Activated CD4-positive, alpha-beta memory T cell treated with anti-CD3 and anti-CD28 coated beads, Interleukin-2, amount 10 ng/mL, durations not matched to agents 7 days and 5 days (primary cell): Measurements from ENCODE around the gene PTH1R. TPM values are rescaled to one million over a fixed set of nuclear protein-coding genes. Genes with fewer than 3 reads are reported as not detected.

ENCODE experiments used
- CTCF ChIA-PET: fragments of 350-600 bp; sonication (Branson Sonifier 250); formaldehyde crosslinking; loops from one replicate; lab custom pipeline; 2021; ENCODE audit warnings: antibody characterized with exemption, inconsistent platforms; lab: Charles Lee
- POLR2A ChIA-PET: fragments of 350-600 bp; sonication (Branson Sonifier 250); formaldehyde crosslinking; loops from one replicate; lab custom pipeline; 2021; ENCODE audit warnings: antibody characterized with exemption; lab: Charles Lee
- DNase-seq: peaks from one replicate; pipeline ENCODE4 v3.0.0-alpha.2; 2020
- H3K27ac Mint-ChIP-seq: one replicate; pipeline ENCODE4 v1.8.0; 2021; ENCODE audit warnings: mild to moderate bottlenecking, mixed read lengths
- H3K27me3 Mint-ChIP-seq: one replicate; pipeline ENCODE4 v1.8.0; 2021; ENCODE audit warnings: mixed read lengths
- H3K36me3 Mint-ChIP-seq: one replicate; pipeline ENCODE4 v1.8.0; 2021; ENCODE audit warnings: low read depth, mixed read lengths
- H3K4me1 Mint-ChIP-seq: one replicate; pipeline ENCODE4 v1.8.0; 2021; ENCODE audit warnings: mixed read lengths
- H3K4me3 Mint-ChIP-seq: one replicate; pipeline ENCODE4 v1.8.0; 2021; ENCODE audit warnings: mild to moderate bottlenecking, mixed read lengths
- H3K9me3 Mint-ChIP-seq: one replicate; pipeline ENCODE4 v1.8.0; 2021; ENCODE audit warnings: mixed read lengths
- total RNA-seq, 2 experiments: library from RNA; stranded (reverse); gene quantifications; one replicate each; pipeline ENCODE4 v1.2.3, GENCODE V29; 2021

The PTH1R gene
- total RNA-seq: not detected

DNA sequence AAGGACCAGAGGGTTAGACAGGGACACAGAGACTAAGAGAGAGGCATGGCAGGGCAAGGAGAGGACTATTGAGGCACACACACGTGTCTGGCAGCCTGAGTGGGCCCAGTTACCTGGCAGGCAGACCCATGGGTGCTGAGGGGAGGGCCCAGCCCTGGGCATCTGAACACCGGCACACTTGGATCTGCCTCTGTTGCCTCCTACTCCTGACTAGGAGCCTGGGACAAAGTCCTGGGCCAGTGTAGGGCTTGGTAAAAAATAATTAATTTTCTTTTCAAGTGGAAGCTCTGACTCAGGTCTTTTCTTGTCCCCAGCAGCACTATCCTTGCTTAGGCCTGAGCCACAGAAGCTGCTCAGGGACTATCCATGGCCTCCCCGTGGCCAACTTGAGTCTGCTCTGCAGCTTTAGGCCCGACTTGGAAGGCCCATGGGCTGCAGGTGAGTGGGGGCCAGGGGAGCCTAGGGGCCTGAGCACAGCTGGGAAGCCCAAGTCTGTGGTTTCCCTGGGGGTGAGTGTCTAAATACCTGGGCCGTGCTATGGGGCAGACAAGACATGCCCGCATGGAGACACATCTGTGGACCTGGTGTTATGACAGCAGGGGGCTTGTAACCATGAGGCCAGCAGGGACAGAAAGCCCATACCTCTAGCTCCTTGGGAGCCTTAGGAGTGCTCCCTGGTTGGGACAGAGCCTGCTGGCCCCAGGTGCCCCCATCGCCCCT lies at the start of gene PTH1R:
PTH1R (plus strand) TSS at position 316 of the 720 bp plus-strand sequence. CDS start 5,839 bp downstream, outside the sequence.
- Mint-ChIP-seq H3K9me3 (no peaks in the 10 kb centered on the region), H3K4me3 (no peak within 1 kb of the TSS), H3K27ac (no peak within 1 kb of the TSS), H3K4me1 (peaks cover 8% of the 10 kb centered on the region), H3K27me3 (peaks cover 35% of the 10 kb centered on the region), H3K36me3 (no peaks in the 10 kb centered on the region)
- ChIA-PET POLR2A (no interaction called here), CTCF (no interaction called here)
- no peak for DNase-seq

DNA sequence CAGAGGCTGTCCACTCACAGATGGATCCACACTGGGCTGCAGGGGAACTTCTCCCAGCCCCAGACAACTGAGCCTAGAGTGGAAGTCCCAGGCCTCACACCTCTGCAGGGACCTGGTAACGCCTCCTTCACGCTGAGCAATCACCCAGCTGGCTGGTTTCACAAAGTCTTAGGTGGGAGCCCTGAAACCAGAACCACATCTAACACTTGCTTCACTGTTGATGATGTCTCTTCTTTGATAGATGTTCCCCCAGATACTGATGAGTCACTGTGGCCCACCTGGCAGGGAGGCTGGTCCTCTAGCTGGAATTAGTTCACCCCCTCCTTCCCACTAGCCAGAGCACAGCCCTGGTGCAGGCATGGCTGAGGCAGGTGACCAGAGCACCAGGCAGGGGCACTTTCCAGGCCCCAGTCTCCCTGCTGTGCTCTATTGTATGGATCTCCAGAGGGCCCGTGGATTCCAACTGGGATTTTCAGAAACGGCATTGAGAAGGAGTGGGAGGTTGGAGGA lies 47.8 kb upstream of the PTH1R start:
- ChIA-PET CTCF (no interaction called here), POLR2A (no interaction called here)
- Mint-ChIP-seq H3K9me3 (no peaks in the 10 kb centered on the region), H3K27me3 (peaks cover 5% of the 10 kb centered on the region), H3K4me1 (no peaks in the 10 kb centered on the region), H3K27ac (no peak overlapping the region), H3K36me3 (no peaks in the 10 kb centered on the region), H3K4me3 (no peak overlapping the region)
- DNase-seq: no peak

DNA sequence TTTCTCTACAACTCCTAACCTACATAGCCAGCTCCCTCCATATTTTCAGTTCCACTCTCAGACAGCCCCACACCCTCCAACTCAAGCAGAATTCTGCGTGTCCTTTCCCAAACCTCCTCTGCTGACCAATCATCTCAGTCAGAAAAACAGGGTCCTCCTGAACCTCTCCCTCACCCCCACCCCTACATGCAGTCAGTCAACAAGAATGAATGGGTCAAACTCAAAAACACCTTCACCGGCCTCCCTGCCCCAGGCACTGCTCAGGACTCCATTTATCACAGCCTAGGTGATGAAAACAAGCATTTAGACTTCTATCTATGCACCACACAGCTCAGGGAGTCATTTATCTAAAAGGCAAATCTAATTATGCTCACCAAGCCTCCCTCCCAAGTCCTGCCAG lies 46.7 kb upstream of the PTH1R start:
- Mint-ChIP-seq H3K27ac (no peak overlapping the region), H3K9me3 (no peaks in the 10 kb centered on the region)

DNA sequence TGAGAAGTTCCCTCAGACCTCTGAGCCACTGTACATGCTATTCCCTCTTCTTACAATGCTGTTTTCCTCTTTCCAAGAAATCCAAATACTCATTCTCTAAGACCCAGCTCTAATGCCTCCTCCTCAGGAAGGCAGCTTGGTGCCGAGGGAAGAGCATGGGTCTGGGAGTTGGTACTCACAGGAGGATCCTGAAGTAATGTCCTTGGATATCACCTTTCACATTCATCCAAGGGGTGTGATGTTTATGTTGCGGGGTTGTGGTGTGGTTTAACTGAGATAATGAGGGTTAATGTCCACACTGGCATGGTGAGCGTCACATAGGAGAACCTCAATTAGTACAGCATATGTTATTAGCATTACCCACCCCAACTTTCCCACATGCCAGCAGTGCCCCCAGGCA lies 46.2 kb upstream of the PTH1R start:
- ChIA-PET POLR2A (no interaction called here), CTCF (no interaction called here)
- DNase-seq: no peak
- Mint-ChIP-seq H3K4me1 (no peaks in the 10 kb centered on the region), H3K27ac (no peak overlapping the region), H3K36me3 (no peaks in the 10 kb centered on the region), H3K27me3 (peaks cover 3% of the 10 kb centered on the region), H3K4me3 (no peak overlapping the region), H3K9me3 (no peaks in the 10 kb centered on the region)

More for the DNA sequence above, 46.7 kb upstream of the PTH1R start:
- Mint-ChIP-seq H3K4me1 (no peaks in the 10 kb centered on the region), H3K27me3 (peaks cover 3% of the 10 kb centered on the region), H3K4me3 (no peak overlapping the region), H3K36me3 (no peaks in the 10 kb centered on the region)
- no peak for DNase-seq
- POLR2A ChIA-PET: no interaction called here
- CTCF ChIA-PET: no interaction called here

DNA sequence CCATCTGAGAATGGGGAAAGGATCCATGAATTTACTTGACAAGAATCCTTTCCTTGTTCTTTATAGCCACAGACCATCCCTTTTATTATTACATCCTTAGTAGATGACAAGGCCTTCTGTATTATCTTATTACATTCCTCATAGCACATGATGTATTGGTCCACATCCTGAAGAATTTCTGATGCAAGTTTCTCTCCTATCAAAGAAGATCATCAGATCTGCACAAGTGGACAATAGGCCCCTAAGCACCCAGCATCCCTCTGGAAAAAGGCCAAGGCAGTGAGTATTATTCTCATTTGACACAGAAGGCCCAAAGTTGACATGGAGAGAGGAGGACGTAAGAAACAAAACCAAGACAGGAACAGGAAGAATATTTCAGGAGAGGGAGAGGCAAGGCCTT lies 45.7 kb upstream of the PTH1R start:
- ChIA-PET CTCF (no interaction called here), POLR2A (no interaction called here)
- H3K36me3 Mint-ChIP-seq: no peaks in the 10 kb centered on the region
- DNase-seq: no peak
- H3K4me3 Mint-ChIP-seq: no peak overlapping the region
- no peaks in the 10 kb centered on the region for H3K27me3 Mint-ChIP-seq
- H3K4me1 Mint-ChIP-seq: no peaks in the 10 kb centered on the region
- no peaks in the 10 kb centered on the region for H3K9me3 Mint-ChIP-seq
- no peak overlapping the region for H3K27ac Mint-ChIP-seq

DNA sequence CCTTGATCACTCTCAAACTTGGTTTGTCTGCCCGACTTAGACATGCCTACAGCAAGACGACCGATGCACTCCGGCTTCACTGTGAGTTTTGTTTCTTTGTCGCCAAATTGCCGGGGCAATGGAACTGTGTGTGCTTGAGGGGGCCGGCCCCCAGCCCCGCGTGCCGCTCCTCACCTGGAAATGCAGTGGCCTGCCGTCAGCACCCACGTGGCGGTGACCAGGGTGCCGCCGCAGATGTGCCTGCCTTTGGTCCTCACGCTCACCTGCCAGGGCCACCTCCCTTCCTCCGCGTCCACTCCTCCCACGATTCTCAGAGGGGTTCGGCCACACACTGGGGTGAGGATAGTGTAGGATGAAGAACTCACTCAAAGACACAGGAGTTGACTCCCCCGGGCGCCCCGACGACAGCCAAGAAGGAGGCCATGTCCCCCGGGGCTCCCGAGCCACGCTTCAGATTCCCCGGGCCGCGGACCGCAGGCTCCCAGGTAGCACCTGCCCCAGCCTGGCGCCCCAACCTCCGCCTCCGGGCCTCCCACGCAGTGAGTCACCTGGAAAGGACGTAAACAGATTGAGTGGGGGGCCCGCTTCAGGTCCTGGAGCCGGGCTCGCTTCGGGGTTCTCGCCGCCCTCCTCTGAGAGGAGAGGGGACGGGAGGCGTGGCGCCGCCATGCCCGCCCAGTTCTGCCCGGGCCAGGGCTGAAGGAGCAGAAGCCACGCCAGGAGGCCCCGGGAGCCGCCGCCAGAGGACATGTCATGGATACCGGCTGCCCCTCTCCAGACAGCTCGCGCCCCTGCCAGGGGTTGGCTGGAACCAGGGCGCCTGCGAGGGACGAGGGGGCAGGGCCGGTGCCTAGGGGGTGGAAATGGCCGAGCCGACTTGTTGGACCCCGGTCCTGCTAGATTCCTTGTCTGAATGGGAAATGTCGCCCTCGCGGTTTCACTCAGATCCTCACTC lies 43.9 kb upstream of the PTH1R start:
- no peak for DNase-seq
- peaks cover 11% of the 10 kb centered on the region for H3K9me3 Mint-ChIP-seq
- no peaks in the 10 kb centered on the region for H3K4me1 Mint-ChIP-seq
- no peak overlapping the region for H3K4me3 Mint-ChIP-seq
- ChIA-PET POLR2A (no interaction called here), CTCF (no interaction called here)
- peaks cover 9% of the 10 kb centered on the region for H3K36me3 Mint-ChIP-seq
- peaks cover 11% of the 10 kb centered on the region for H3K27me3 Mint-ChIP-seq
- H3K27ac Mint-ChIP-seq: no peak overlapping the region

DNA sequence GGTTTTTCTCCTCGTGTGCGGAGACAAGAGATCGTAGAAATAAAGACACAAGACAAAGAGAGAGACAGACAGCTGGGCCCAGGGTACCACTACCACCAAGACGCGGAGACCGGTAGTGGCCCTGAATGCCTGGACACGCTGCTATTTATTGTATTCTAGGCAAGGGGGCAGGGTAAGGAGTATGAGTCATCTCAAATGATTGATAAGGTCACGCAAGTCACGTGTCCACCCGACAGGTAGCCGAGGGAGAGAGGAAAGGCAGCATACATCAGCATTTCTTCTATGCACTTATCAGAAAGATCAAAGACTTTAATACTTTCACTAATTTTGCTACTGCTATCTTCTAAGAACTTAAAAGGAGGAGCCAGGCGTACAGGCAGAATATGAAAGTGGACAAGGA lies 42.5 kb upstream of the PTH1R start:
- Mint-ChIP-seq H3K9me3 (peaks cover 16% of the 10 kb centered on the region), H3K27me3 (peaks cover 14% of the 10 kb centered on the region), H3K4me1 (no peaks in the 10 kb centered on the region), H3K27ac (no peak overlapping the region), H3K36me3 (peaks cover 15% of the 10 kb centered on the region), H3K4me3 (no peak overlapping the region)
- POLR2A ChIA-PET: no interaction called here
- no peak for DNase-seq
- CTCF ChIA-PET: interaction anchor here (1.0 kb wide), 1 partner anchor 10 kb away, joined by 4 read pairs; no protein-coding TSS in a partner anchor

DNA sequence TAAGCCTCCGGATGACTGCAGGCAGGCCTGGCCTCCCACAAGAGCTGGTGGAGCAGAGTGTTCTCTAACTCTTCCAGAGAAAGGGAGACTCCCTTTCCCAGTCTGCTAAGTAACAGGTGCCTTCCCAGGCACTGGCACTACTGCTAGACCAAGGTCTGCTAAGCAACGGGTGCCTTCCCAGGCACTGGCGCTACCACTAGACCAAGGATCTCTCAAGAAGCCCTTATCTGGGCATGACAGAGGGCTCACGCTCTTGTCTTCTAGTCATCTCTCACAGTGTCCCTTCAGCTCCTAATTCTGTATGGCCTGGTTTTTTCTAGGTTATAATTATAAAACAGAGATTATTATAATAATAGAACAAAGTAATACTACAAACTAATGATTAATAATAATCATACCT lies 42.0 kb upstream of the PTH1R start:
- Mint-ChIP-seq H3K9me3 (peaks cover 19% of the 10 kb centered on the region), H3K27ac (no peak overlapping the region), H3K27me3 (peaks cover 14% of the 10 kb centered on the region), H3K4me3 (no peak overlapping the region), H3K36me3 (peaks cover 15% of the 10 kb centered on the region), H3K4me1 (no peaks in the 10 kb centered on the region)
- ChIA-PET POLR2A (no interaction called here), CTCF (interaction anchor here (1.0 kb wide), 1 partner anchor 10 kb away, joined by 4 read pairs; no protein-coding TSS in a partner anchor)
- no peak for DNase-seq

DNA sequence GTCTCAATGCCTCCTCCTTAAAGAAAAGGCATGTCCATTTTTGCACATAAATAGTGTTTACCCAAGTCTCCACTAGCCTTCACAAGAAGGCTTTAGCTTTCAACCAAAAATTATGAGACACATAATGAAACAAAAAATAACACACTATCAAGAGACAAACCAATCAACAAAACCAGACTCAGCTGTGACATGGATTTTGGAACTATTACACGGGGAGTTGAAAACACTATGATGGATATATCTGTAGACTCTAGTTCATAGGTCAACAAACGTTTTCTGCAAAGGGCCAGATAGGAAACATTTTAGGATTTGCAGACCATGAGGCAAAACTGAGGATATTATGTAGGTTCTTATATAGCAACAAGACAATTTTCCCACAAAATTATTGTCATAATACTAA lies 39.2 kb upstream of the PTH1R start:
- no peaks in the 10 kb centered on the region for H3K4me1 Mint-ChIP-seq
- no peak overlapping the region for H3K27ac Mint-ChIP-seq
- DNase-seq: no peak
- H3K4me3 Mint-ChIP-seq: no peak overlapping the region
- ChIA-PET CTCF (no interaction called here), POLR2A (no interaction called here)
- H3K27me3 Mint-ChIP-seq: peaks cover 30% of the 10 kb centered on the region
- H3K36me3 Mint-ChIP-seq: peaks cover 20% of the 10 kb centered on the region
- peaks cover 30% of the 10 kb centered on the region for H3K9me3 Mint-ChIP-seq

DNA sequence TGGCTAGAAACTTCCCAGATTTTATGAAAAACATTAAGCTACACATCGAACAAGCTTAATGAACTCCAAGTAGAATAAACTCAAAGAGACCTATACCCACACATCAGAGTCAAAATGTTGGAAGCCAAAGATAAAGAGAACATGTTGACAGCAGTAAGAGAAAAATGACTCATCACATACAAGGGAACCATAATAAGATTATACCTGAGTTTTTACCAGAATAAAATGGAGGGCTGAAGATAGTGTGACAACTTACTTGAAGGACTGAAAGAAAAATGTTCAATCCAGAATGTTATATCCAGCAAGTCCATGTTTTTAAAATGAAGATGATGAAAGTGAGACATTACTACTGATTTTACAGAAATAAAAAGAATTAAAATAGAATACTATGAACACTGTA lies 37.0 kb upstream of the PTH1R start:
- peaks cover 6% of the 10 kb centered on the region for H3K4me1 Mint-ChIP-seq
- H3K27ac Mint-ChIP-seq: no peak overlapping the region
- no peak overlapping the region for H3K4me3 Mint-ChIP-seq
- H3K27me3 Mint-ChIP-seq: peaks cover 38% of the 10 kb centered on the region
- no peak for DNase-seq
- CTCF ChIA-PET: no interaction called here
- H3K36me3 Mint-ChIP-seq: peaks cover 20% of the 10 kb centered on the region
- H3K9me3 Mint-ChIP-seq: peaks cover 30% of the 10 kb centered on the region
- POLR2A ChIA-PET: no interaction called here

DNA sequence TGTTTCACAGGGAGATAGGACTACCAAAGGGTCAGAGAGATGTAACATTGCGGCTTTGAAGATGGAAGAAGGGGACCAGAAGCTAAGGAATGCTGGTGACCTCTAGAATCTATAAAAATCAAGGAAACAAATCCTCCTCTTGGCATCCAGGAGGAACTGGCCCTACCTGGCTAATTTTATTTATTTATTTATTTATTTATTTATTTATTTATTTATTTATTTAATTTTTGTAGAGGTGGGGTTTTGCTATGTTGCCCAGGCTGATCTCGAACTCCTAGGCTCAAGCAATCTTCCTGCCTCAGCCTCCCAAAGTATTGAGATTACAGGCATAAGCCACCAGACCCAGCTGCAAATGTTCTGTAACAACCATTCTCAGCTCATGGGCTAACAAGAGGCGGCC lies 34.0 kb upstream of the PTH1R start:
- peaks cover 11% of the 10 kb centered on the region for H3K4me1 Mint-ChIP-seq
- no peak overlapping the region for H3K27ac Mint-ChIP-seq
- CTCF ChIA-PET: no interaction called here

DNA sequence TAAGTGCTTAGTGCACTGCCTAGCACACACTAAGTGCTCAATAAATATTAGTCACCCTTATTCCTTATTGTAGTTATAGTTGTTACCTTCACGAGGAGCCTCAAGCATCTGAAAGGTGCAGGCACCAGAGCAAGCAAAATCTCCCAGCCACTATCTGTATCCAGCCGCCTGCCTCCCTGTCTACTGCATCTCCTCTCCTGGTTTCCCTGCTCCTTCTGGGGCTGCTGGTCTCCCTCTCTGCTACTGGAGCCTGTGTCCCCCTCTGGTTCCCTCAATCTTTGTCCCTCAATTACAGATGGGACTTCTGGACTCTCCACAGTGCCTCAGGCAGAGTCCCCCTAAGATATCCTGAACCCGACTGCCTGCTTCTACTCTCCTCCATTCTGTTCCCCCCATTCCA lies 33.1 kb upstream of the PTH1R start:
- peaks cover 24% of the 10 kb centered on the region for H3K27me3 Mint-ChIP-seq
- DNase-seq: no peak
- H3K9me3 Mint-ChIP-seq: peaks cover 14% of the 10 kb centered on the region
- H3K4me1 Mint-ChIP-seq: peaks cover 11% of the 10 kb centered on the region
- peaks cover 6% of the 10 kb centered on the region for H3K36me3 Mint-ChIP-seq
- CTCF ChIA-PET: no interaction called here
- H3K27ac Mint-ChIP-seq: no peak overlapping the region
- POLR2A ChIA-PET: interaction anchor here (1.0 kb wide), 1 partner anchor 383 kb away, joined by 3 read pairs; no protein-coding TSS in a partner anchor
- no peak overlapping the region for H3K4me3 Mint-ChIP-seq

More for the DNA sequence above, 34.0 kb upstream of the PTH1R start:
- POLR2A ChIA-PET: no interaction called here
- Mint-ChIP-seq H3K27me3 (peaks cover 27% of the 10 kb centered on the region), H3K4me3 (no peak overlapping the region), H3K36me3 (peaks cover 11% of the 10 kb centered on the region), H3K9me3 (peaks cover 20% of the 10 kb centered on the region)
- DNase-seq: no peak

DNA sequence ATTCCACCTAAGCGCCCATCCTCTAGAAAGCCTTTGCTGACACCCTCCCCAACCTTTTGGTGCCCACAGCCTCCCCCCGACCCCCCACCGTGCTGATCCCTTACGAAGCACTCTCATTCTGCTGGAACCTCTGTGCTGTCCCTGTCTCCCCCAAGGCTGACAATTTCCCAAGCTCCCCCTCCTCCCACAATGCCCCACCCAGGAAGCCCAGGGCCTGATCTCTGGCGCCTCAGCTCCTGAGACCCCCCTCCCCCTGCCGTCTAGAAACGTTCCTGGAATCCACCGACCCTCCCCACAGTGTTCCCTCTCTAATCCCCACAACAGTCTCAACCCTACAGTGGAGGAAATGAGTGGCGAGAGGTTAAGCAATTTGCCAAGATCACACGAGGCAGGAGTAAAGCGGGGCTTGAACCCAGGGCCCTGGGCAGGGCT lies 32.6 kb upstream of the PTH1R start:
- Mint-ChIP-seq H3K27ac (no peak overlapping the region), H3K4me3 (peak overlapping the region; percentile 60), H3K4me1 (peaks cover 11% of the 10 kb centered on the region), H3K27me3 (peaks cover 24% of the 10 kb centered on the region), H3K36me3 (peaks cover 5% of the 10 kb centered on the region), H3K9me3 (peaks cover 14% of the 10 kb centered on the region)
- no peak for DNase-seq
- POLR2A ChIA-PET: interaction anchor here (1.0 kb wide), 1 partner anchor 382 kb away, joined by 3 read pairs; no protein-coding TSS in a partner anchor
- CTCF ChIA-PET: interaction anchor here (1.0 to 1.6 kb wide), 6 partner anchors 10 to 135 kb away, joined by 3 to 6 read pairs (median 4); no protein-coding TSS in a partner anchor
